ENCODE data around the gene VPS9D1.

Gene VPS9D1

DNA sequence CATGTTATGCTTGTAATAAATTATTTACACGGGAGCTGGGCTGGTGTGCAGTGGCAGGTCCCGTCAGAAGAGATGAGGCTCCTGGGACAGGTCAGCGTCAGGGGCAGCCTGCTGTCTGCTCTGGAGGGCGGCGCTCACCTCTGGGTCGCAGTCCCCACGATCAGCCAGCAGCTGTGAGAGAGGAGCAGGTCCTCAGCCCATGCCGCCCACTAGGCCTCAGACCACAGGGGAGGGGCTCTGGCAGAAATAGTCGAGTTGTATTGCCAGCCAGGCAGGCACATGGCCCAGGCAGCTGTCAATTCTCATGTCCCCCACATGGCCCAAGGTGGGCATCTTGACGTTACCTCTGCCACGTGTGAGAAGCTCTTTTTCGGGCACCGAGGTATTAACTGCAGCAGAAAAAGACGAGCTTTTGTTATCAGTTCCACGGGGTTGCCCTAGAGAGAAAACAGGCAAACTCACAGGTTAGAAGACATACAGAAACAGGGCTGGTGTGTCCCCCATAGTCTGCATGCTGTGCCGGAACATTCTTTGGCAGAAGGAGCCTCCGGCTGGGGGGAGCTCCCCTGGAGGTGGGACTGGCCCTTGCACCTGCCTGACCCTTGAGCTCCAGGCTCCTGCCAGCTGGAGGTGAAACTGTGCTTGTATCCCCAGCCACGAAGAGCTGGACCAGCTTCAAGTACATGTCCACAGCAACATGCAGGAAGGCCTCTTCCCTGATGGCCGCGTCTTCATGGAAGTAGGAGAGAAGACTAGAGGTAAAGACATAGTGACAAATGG is 18.0 kb upstream of the VPS9D1 start:
- TF ChIP-seq, protein P1, sequence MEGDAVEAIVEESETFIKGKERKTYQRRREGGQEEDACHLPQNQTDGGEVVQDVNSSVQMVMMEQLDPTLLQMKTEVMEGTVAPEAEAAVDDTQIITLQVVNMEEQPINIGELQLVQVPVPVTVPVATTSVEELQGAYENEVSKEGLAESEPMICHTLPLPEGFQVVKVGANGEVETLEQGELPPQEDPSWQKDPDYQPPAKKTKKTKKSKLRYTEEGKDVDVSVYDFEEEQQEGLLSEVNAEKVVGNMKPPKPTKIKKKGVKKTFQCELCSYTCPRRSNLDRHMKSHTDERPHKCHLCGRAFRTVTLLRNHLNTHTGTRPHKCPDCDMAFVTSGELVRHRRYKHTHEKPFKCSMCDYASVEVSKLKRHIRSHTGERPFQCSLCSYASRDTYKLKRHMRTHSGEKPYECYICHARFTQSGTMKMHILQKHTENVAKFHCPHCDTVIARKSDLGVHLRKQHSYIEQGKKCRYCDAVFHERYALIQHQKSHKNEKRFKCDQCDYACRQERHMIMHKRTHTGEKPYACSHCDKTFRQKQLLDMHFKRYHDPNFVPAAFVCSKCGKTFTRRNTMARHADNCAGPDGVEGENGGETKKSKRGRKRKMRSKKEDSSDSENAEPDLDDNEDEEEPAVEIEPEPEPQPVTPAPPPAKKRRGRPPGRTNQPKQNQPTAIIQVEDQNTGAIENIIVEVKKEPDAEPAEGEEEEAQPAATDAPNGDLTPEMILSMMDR (IDR thresholded peaks at IDR 0.05) = no peak

DNA sequence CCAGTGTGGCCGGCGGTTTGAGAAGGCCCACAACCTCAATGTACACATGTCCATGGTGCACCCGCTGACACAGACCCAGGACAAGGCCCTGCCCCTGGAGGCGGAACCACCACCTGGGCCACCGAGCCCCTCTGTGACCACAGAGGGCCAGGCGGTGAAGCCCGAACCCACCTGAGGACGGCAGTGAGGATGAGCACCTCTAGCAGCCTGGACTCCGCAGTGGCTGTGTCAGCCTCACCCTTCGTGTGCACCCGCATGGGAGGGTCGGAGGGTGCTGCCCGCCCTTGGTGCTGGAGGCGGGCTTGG is 17.3 kb upstream of the VPS9D1 start:
- TF ChIP-seq, protein P1 (IDR thresholded peaks at IDR 0.05) = no peak

GRCh38 chr16:89737341-89738071 is 16.8 kb upstream of the VPS9D1 start:
- TF ChIP-seq, protein P1 (IDR thresholded peaks at IDR 0.05) = no peak

- TF ChIP-seq, protein P1 (IDR thresholded peaks at IDR 0.05) = no peak
These were observed 15.9 kb upstream of the VPS9D1 start for GRCh38 chr16:89736554-89736953.

DNA sequence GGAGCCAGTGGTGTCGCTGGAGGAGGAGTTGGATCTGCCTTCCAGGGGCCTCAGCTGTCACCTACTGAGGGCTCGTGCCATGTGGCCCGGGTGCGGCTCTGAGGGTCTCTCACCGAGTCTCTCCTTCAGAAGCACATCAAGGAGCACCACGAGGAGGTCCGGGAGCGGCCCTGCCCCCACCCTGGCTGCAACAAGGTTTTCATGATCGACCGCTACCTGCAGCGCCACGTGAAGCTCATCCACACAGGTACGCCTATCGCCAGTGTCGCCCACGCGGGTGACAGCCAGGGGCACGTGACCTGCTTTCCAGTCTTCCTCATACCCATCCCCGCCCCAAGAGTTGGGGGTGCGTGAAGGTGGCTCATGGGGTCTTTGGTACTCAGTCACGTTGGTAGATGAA is 13.1 kb upstream of the VPS9D1 start:
- TF ChIP-seq, protein P1 (IDR thresholded peaks at IDR 0.05) = no peak

- TF ChIP-seq, protein P1 (IDR thresholded peaks at IDR 0.05) = no peak
These were observed 12.6 kb upstream of the VPS9D1 start for GRCh38 chr16:89733322-89733721.

- TF ChIP-seq, protein P1 (IDR thresholded peaks at IDR 0.05) = no peak
These were observed 12.2 kb upstream of the VPS9D1 start for GRCh38 chr16:89732918-89733242.
